Kidney (tissue), 14 donors: ENCODE results near the gene TNFRSF12A. TPM values are rescaled to one million over a fixed set of nuclear protein-coding genes. Genes with fewer than 3 reads are reported as not detected.
A peak's percentile ranks its signal among the peaks of the same experiment; 100 is the strongest.
"Not testable (repeated sequence)": the region's sequence is repeated elsewhere in the genome, so short reads cannot be mapped to it uniquely, and the experiment has no call there.

Source experiments
- DNase-seq, 5 donors: peaks; one replicate each; pipeline ENCODE4 v3.0.0-alpha.2; 2013 to 2020
- FAIRE-seq: peaks from 2 replicates; lab custom pipeline; 2012; peaks lifted over from hg19 to GRCh38; lab: Jason Lieb, UNC
- H3K27ac ChIP-seq, 2 donors: one replicate each; pipeline ENCODE4 v1.7.0; 2013; ENCODE audit warnings: low read depth in 2 of 2, low read length in 2 of 2, inconsistent platforms in 1 of 2
- H3K27me3 ChIP-seq: one replicate; pipeline ENCODE4 v1.7.1; 2013; ENCODE audit warnings: low read length, inconsistent platforms; ENCODE audit not compliant: control insufficient read depth, insufficient read depth
- H3K36me3 ChIP-seq, 3 donors: one replicate each; pipeline versions ENCODE4 v1.7.0 to v1.7.1; 2013; ENCODE audit warnings: low read length in 3 of 3, control low read depth in 1 of 3, inconsistent platforms in 1 of 3; ENCODE audit not compliant: insufficient read depth in 3 of 3, control insufficient read depth in 2 of 3
- H3K4me1 ChIP-seq, 3 donors: one replicate each; pipeline versions ENCODE4 v1.7.0 to v1.7.1; 2013; ENCODE audit warnings: low read length in 3 of 3, inconsistent platforms in 1 of 3, low read depth in 1 of 3; ENCODE audit not compliant: control insufficient read depth in 2 of 3, insufficient read depth in 2 of 3
- H3K4me3 ChIP-seq, 3 donors: one replicate each; pipeline versions ENCODE4 v1.7.0 to v1.8.1; 2013; ENCODE audit warnings: low read length in 3 of 3, control low read depth in 1 of 3, inconsistent platforms in 1 of 3
- H3K9ac ChIP-seq, 3 donors: one replicate each; pipeline versions ENCODE4 v1.7.0 to v1.7.1; 2013; ENCODE audit warnings: low read length in 3 of 3, control low read depth in 1 of 3, inconsistent platforms in 1 of 3
- H3K9me3 ChIP-seq, 3 donors: one replicate each; pipeline versions ENCODE4 v1.7.0 to v1.7.1; 2013; ENCODE audit warnings: low read length in 3 of 3, control low read depth in 1 of 3, inconsistent platforms in 1 of 3; ENCODE audit not compliant: control insufficient read depth in 2 of 3, insufficient read depth in 1 of 3
- intact Hi-C: fragments of 100-400 bp; cut with DNase I; formaldehyde crosslinking; loops from one replicate; pipeline ENCODE4 v1.11.1; 2022
- polyA plus RNA-seq: library from polyadenylated mRNA; stranded (reverse); fragments of 350-450 nt; fragmentation: Illumina TruSeq; extraction: RNeasy Lipid Tissue Mini Kit (QIAGEN cat#74804); gene quantifications from one replicate; pipeline ENCODE4 v1.2.3, GENCODE V29; 2014; ENCODE audit warnings: low read depth, low replicate concordance; ENCODE audit not compliant: insufficient read depth
- total RNA-seq: library from RNA; stranded (reverse); fragmentation: NEBNext Ultra II Directional; extraction: Animal tissue kit (Norgen Biotek cat#: 25700); gene quantifications from one replicate; pipeline ENCODE4 v1.2.1, GENCODE V29; 2021
- TF ChIP-seq, protein P1 (sequence below): IDR thresholded peaks from 3 replicates; pipeline ENCODE4 v1.5.1; 2012; ENCODE audit warnings: mild to moderate bottlenecking, moderate library complexity, borderline replicate concordance; ENCODE audit not compliant: insufficient read depth; ENCODE audit errors: extremely low read depth
- donor health status: control.
- donor health status: control.
- donor health status: control.
- donor health status: control.
- donor health status: control.
- donor health status: DM: yes; HTN: yes; CAD: no.
- donor health status: Normal renal cell carcinoma (clear cell type).

TNFRSF12A gene
- total and polyA plus RNA-seq, 2 donors from 2014 or later: 87.3 to 114 TPM

DNA sequence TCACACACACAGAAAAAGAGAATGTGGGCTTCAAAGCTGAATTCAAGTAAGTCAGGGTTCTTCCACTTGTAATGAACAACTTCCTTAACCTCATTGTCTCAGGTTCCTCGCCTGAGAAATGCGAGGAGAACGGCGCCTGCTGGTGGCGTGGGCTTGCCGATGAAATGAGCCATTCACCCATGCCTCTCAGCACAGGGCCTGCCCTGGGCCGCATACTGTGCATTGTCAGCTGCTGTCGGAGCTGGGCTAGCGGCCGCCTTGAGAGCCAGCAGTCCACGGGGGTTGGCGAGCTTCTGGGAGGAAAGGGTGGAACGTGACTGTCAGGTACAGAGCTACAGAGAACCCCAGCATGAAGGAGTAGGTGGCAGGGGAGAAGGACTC is 33.2 kb downstream of the TNFRSF12A start:
- H3K4me3 ChIP-seq, H3K9ac ChIP-seq, H3K9me3 ChIP-seq, H3K36me3 ChIP-seq, H3K27ac ChIP-seq, DNase-seq, FAIRE-seq, intact Hi-C loops, H3K4me1 ChIP-seq, H3K27me3 ChIP-seq: not testable (repeated sequence)

DNA sequence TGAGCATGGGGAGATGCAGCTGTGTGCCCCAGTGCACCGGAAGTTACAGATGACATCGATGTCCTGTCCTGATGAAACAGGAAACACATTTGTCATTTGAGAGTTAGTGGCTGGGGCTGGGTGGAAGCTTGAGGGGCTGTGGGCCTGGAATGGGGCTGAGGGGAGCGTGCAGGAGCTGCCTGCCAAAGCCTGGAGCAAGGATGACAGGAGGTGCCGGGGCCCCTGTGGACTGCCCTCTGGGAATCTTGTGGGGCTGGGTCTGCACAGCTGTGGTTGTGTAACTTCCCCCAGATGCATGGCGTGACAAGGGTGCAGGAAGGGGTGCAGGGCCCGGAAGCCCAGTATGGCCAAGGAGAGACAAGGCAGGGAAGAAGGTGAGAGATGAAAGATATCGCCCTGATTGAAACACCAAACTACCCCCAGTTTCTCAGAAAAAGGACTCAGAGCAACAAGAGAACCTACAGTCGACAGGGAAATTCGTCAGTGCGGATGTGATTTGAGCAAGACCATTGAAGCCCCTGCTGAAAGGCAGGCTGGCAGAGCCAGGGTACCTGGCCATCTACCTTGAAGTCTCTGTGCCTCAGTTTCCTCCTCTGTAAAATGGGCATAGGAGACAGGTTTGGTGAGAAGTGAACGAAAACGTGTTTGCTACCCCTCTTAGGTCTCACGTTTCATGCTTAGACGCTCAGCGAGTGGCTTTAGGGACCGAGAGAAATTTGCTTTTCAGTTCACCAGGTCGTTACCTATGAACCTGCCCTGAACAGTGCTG is 35.0 kb downstream of the TNFRSF12A start:
- Histone ChIP-seq H3K4me3 (no peak overlapping the region), H3K36me3 (no peaks in the 10 kb centered on the region), H3K27ac (no peak overlapping the region), H3K9me3 (no peaks in the 10 kb centered on the region), H3K27me3 (no peaks in the 10 kb centered on the region), H3K9ac (no peak overlapping the region), H3K4me1 (peaks cover 0 to 7% (median 2%) of the 10 kb centered on the region in 3 donors)
- no peak for DNase-seq
- no peak for FAIRE-seq
- TF ChIP-seq, protein P1, sequence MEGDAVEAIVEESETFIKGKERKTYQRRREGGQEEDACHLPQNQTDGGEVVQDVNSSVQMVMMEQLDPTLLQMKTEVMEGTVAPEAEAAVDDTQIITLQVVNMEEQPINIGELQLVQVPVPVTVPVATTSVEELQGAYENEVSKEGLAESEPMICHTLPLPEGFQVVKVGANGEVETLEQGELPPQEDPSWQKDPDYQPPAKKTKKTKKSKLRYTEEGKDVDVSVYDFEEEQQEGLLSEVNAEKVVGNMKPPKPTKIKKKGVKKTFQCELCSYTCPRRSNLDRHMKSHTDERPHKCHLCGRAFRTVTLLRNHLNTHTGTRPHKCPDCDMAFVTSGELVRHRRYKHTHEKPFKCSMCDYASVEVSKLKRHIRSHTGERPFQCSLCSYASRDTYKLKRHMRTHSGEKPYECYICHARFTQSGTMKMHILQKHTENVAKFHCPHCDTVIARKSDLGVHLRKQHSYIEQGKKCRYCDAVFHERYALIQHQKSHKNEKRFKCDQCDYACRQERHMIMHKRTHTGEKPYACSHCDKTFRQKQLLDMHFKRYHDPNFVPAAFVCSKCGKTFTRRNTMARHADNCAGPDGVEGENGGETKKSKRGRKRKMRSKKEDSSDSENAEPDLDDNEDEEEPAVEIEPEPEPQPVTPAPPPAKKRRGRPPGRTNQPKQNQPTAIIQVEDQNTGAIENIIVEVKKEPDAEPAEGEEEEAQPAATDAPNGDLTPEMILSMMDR: no peak
- intact Hi-C loops: no loop called here

GRCh38 chr16:3055734-3056115 is 35.6 kb downstream of the TNFRSF12A start:
- H3K9ac ChIP-seq, H3K4me1 ChIP-seq, H3K27me3 ChIP-seq, DNase-seq, H3K36me3 ChIP-seq, H3K9me3 ChIP-seq, intact Hi-C loops, FAIRE-seq, H3K4me3 ChIP-seq, H3K27ac ChIP-seq: not testable (repeated sequence)

DNA sequence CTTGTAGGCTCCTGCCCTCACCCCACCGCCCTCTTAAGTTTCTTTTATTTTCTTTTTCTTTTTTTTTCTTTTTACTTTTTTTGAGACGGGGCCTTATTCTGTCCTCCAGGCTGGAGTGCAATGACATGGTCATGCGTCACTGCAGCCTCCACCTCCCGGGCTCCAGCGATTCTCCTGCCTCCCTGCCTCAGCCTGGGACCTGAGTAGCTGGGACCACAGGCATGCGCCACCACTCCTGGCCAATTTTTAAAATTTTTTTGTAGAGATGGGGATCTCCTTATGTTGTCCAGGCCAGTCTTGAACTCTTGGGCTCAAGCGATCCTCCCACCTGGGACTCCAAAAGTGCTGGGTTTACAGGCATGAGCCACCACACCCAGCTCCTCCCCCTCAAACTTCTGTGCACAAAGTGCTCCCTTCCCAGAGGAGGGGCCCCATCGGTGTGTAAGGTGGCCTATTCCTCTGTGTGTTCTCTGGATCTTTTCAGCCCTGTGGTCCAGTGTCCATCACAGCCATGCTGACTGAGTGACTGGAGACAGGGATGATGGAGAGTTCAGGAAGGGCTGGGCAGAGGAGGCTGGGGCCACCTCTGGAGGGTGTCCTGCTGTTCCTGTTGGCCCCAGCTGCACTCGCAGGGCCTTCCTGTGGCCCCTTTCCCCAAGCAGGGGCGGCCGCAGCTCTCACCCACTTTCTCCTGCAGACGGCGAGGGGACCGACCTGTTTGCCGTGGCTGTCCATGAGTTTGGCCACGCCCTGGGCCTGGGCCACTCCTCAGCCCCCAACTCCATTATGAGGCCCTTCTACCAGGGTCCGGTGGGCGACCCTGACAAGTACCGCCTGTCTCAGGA is 36.4 kb downstream of the TNFRSF12A start:
- Histone ChIP-seq H3K4me3 (no peak overlapping the region), H3K27me3 (no peaks in the 10 kb centered on the region), H3K27ac (no peak overlapping the region), H3K9me3 (no peaks in the 10 kb centered on the region), H3K4me1 (peaks cover 0 to 7% (median 3%) of the 10 kb centered on the region in 3 donors), H3K9ac (no peak overlapping the region), H3K36me3 (no peaks in the 10 kb centered on the region)
- FAIRE-seq: no peak
- TF ChIP-seq, protein P1: no peak
- DNase-seq: peak in 1 of 5 donors; percentile 52
- intact Hi-C loops: no loop called here
